SH-SY5Y (cell line): ENCODE data around the gene DEFB124.

ENCODE experiments used
- GATA2 ChIP-seq: IDR thresholded peaks from 2 replicates; pipeline ENCODE4 v1.6.1; 2011; ENCODE audit warnings: mild to moderate bottlenecking, low read depth, low read length
- GATA3 ChIP-seq: IDR thresholded peaks from 2 replicates; pipeline ENCODE4 v1.6.1; 2011; ENCODE audit warnings: low read depth, mild to moderate bottlenecking, low read length, moderate library complexity

GRCh38 chr20:31514154-31515071 lies 39.5 kb upstream of the DEFB124 start, which contains the start of gene HM13:
- TF ChIP-seq GATA2 (peak; percentile 14; the same call in 1 of the 2 replicates), GATA3 (no peak)
